ENCODE data around the gene PRKAG2.
"Not testable (repeated sequence)": the region's sequence is repeated elsewhere in the genome, so short reads cannot be mapped to it uniquely, and the experiment has no call there.

PRKAG2 gene

DNA sequence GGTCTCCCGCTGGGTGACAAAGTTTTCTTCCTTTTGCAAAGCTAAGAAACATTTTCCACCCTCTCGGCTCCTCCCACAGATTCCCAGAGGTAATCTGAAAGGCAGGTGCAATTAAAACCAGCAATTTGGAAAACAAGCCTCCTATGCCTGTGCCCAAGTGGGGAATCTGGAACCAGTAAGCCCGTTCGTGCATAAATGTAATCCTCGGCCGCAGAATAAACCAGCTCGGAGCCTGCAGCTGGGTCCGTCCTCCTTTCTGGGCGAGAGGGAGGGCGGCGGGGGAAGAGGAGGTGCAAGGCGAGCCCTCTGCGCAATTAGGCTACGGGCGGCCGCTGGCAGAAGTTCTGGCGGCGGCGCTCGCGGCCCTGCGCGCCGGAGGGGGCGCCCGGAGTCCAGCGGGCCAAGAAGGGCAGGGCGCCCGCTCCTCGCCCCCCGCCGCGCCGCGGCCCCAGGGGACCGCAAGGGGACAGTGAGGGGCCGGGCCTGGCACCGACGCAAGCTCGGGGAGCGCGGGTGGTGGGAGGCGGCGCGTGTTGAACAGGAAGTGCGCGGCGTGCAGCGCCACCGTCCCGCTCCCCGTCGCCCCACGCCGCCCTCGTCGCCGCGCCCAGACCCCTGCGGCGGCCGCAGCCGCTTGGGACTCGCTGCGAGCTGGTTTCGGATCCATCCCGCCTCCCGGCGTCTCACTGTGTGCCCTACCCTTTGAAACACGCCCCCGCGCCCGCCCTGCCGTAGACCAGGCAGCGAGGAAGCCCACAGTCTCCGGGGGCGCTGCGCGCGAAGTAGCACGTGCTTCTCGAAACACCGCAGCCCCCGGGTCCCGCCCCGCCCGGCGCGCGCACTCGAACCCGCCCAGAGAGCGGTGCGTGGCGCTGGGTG is at the start of gene PRKAG2:
Gene PRKAG2 (minus strand): TSS at position 217 of the 879 bp plus-strand sequence. CDS start 495 bp downstream, outside the sequence.
- intact Hi-C loops (cut with DNase I): loop anchor here (5.0 to 10.0 kb wide), 2 partner anchors 55 to 92 kb away; no protein-coding TSS in a partner anchor
- peak; percentile 38 to 89 (median 75) for DNase-seq

DNA sequence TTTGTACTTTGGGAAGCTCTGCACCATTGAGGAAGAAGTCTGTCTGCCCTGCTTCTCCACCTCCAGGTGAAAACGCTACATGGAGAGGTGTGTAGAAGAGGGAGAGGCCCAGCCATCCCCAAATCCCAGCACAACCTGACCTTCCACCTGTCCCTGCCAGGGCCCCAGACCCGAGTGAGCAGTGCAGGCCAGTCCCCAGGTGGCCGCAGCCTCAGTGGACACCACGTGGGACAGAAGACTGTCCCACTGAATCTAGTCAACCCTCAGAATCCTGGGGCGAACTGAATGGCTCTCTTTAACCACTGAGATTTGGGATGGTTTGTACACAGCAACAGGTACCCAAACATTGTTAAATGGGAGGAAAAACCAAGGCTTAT is 49.4 kb upstream of the PRKAG2 start:
- no peak for DNase-seq
- intact Hi-C loops (cut with DNase I): no loop called here

DNA sequence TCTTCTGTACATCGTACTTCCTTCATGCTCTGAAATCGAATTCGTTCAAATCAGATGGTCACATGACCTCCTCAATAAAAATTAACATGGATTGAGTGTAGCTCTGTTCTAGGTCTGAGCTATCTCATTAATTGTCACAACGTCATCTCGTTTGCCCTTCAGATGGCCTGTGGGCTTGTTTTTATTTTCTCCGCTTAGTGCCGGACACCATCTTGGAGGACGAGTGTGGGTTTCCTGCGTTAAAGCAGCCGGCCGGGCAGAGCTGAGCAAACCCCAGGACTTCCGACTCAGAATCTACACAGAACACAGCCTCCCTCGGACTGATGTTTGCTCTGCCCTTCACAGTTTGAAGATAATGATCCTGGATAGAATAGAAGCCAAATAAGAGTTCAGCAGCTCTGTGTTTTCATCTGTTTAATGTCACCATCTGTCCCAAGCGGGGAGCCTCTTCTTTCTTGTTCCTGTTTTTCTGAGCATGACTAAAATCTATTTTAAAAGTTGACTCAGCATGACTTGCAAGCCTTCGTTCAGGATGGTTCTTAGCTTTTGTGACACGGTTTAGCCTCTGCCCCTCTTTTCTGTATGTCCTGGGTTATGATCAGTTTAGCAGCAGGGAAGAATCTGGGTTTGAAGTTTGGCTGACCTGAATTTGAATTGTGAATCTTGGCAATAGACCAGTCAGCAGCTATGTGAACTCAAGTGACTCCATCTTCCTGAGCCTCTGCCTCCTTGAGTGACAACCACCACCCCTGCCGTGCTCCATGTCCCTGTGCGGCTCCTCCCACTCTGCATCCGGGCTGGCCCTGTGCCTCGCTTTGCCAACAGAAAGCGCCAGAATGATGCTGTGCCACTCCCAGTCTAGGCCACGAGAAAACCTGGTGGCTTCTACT is 48.8 kb upstream of the PRKAG2 start:
- intact Hi-C loops (cut with DNase I): no loop called here
- peak in 34 of 42 donors; percentile 19 to 77 (median 56) for DNase-seq

DNA sequence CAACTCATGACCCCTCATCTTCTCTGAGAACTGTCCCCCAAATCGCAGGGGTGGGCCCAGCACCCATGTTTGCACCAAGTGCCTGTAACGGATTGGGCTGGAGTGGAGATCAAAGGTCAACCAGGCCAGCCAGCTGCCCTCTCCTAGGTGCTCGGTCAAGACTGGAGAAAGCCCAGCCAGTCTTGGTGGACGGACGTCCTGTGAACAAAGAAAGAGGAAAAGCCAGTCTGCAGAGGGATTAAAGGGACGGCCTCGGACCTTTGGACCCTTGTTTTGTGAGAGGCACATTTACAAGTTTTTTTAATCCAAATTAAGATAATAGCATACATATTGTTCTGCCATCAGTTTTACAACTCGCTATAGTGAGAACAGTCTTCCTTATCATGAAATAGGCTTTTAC is 47.6 kb upstream of the PRKAG2 start:
- intact Hi-C loops (cut with DNase I): no loop called here
- DNase-seq: no peak

DNA sequence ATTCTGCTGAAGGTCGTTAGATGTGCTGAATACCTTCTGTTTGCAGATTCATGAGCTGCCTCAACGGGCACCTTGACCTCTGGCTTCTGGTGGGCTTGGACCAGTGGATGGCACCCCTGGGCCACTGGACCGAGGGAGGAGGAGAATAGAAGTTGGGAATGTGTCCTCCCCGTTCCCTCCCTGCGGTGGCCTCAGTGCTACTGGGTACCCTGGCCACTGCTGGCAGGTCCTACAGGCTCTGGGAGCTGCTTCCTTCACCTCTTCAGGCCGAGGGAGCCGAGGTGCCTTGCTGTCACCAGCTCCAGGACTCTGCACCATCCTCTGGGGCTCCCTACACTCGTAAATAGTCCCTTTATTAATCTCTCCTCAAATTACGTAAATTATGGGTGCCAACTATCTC is 47.1 kb upstream of the PRKAG2 start:
- intact Hi-C loops (cut with DNase I): no loop called here
- no peak for DNase-seq

DNA sequence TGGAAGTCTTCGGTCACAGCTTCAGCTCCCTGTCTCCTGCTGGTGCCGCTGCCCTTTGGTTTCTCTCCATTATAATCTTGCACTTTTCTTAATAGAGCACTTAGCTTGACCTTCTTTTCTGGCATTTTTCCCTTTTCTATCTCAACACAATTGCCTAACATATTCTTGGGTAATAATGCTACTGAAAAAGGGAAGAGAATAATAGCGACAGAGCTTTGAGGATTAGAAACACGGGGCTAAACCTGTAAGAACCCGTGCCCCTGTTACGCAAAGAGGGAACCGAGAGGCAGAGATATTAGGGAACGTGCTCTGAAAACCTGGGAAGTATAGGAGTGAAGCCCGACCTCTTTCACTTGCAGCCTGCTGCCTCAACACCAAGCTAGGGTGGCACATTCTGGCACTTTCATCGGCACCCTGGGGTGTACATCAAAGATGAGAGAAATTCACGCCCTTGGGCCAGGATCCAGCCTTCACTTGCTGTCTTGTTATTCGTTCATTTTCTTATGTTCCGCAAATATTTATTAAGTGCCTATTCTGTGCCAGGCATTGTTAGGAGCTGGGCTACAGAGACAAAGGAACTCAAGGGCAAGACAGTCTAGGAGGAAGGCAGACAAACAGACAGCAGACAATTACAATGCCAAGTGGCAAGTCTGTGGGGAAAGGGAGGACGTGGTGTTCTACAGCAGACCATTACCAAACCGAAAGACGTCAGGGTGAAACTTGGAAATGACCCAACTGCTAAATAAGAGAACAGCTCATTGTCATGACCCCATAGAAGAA is 46.4 kb upstream of the PRKAG2 start:
- DNase-seq: peak in 7 of 42 donors; percentile 14 to 62 (median 34)
- intact Hi-C loops (cut with DNase I): no loop called here

DNA sequence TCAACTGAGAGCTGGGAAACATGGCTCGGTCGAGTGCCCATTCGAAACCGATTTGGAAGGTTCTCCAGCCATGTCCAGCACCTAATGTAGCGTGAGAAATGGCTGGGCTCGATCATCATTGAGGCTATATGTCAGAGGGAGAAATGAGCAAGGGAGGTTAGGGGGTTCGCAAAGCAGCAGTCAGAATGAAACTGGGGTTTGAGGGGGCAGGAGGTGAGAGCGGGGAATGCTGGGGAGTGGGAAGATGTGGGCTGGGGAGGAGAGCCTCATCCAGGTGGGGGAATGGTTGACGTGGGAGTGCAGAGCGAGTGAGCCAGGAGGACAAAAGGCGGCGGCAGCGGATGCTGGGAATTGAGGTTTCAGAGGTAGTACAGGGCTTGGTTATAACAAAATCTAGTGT is 44.5 kb upstream of the PRKAG2 start:
- intact Hi-C loops (cut with DNase I): no loop called here
- DNase-seq: no peak

DNA sequence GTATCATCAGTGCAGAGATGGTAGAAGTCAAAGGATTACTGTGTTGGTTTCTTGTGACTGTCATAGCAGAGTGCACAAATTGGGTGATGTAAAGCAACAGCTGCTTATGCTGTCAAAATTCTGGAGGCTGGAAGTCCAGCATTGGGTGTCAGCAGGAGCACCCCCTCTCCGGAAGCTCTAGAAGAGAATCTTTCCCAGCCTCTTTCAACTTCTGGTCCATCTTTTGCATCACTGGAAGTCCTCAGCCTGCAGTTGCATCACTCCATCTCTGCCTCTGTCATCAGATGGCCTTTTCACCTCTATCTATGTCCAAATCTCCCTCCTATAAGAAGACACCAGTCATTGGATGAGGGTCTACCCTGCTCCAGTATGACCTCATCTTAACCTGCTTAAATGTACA is 43.6 kb upstream of the PRKAG2 start:
- no peak for DNase-seq

DNA sequence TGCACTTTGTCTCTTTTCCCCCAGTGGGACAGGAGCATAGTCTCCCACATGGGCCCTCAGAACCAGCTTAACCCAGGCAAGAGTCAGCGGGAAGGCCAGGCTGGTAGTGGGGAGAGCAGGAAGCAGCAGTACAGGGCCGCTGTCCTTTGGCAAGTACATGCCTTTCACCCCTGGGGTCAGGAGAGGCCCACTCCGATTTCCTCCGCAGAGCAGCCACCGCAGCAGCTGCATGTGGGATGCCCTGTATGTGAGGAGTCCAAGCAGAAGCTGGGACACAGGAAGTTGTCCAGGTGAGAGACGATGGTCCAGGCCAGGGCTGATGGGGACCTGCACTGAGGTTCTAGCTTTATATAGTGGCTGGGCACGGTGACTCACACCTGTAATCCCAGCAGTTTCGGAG is 42.7 kb upstream of the PRKAG2 start:
- intact Hi-C loops (cut with DNase I): no loop called here
- no peak for DNase-seq

More for the DNA sequence above, 43.6 kb upstream of the PRKAG2 start:
- intact Hi-C loops (cut with DNase I): no loop called here

DNA sequence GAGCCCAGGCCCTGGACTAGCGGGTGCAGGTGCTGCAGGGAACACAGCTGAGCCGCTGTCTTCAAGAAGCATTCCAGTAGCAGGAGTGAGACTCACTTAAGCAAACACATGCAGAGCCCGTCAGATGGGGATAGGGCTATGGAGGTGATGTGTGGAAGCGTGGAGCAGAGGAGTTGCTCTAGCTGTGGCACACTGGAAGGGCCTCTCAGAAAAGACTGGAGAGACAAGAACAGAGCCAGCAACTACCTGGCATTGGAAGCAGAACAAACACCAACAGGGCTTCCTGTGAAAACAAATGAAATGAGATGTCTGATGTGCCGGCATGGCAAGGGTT is 41.6 kb upstream of the PRKAG2 start:
- intact Hi-C loops (cut with DNase I): no loop called here
- peak in 1 of 42 donors; percentile 9 for DNase-seq

DNA sequence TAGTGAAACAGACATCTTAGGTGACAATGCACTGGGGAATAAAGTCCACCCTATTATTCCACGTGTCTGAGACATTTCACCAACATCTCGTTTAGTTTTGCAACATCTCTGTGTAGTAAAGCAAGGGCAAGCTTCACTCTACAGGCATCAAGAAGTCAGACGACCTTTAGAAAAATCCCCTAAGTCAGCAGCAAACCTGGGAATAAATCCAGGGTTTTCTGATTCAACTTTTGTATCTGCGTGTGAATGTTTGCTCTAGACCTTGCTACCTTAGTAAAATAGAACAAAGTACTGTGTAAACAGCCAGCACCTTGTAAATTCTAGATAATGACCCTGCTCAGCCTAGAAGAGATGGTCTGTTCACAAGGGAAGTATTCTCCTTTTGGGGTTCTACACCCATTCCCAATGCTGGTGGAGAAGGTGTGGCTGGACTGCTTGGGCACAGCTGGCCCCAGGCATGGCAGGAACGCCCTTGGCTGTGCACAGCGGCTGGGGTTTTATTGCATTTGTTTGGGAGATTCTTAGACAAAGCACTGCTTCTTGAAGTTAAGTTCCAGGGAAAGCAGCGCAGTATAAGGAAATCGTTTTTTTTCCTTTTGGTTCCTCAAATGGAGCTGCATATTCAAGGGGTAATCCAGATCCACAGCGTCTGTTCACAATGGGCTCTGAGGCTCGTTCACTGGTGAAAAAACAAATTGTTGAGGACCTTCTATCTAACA is 41.0 kb upstream of the PRKAG2 start:
- DNase-seq: no peak
- intact Hi-C loops (cut with DNase I): no loop called here

DNA sequence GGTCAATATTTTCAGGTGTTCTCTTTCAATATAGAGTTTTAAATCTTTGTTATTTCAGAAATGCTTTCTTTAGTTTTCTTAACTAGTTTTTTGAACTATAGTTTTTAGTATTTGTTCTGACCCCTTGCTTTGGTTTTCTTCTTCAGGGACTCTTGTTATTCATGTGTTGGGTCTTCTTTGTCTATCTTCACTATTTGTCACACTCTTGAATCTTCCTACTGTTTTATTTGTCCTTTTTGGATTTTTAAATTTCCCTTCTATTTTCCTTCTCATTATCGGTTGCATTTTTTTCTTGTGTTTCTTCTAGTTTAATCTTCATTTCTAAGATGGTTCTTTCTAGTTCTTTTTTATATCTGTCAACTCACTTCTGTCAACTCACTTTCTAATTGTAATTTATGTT is 37.1 kb upstream of the PRKAG2 start:
- intact Hi-C loops (cut with DNase I): no loop called here
- DNase-seq: no peak

DNA sequence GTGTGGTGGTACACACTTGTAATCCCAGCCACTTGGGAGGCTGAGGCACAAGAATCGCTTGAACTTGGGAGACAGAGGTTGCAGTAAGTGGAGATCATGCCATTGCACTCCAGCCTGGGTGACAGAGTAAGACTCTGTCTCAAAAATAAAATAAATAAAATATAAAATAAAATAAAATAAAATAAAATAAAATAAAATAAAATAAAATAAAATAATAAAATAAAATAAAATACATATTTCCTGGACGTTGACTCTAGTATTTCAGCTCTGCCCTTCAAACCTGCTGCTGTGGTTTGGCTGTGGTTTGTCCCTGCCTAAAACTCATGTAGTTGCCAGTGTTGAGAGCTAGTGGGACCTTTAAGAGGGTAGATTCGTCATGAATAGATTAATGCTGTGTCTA is 33.7 kb upstream of the PRKAG2 start:
- intact Hi-C loops (cut with DNase I): not testable (repeated sequence)
- DNase-seq: peak in 2 of 42 donors; percentile 12 to 33

DNA sequence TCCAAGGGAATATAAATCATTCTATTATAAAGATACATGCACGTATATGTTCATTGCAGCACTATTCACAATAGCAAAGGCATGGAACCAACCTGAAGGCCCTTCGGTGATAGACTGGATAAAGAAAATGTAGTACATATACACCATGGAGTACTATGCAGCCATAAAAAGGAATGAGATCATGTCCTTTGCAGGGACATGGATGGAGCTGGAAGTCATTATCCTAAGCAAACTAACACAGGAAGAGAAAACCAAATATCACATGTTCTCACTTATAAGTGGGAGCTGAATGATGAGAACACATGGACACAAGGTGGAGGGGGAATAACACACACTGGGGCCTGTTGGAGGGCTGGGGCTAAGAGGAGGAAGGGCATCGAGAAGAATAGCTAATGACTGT is 30.2 kb upstream of the PRKAG2 start:
- intact Hi-C loops (cut with DNase I): not testable (repeated sequence)
- peak in 1 of 42 donors; percentile 1 for DNase-seq

DNA sequence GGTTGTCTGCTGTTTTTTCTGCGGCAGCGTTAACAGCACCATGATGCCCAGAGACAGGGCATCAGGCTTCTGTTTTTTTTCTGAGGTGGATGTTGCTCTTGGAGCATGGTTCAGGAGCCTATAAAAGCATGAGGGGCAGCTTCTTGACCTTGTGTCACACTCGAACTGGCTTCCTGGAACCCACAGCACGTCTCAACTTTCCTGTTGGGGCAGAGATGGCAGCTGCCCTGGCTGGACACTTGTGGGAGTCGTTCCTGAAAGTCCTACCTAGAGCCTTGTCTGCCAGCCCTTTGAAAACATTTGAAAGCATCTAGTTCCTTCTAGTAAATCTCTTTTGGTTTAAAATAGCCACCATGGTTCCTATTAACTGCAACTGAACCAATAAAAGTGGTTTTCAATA is 28.9 kb upstream of the PRKAG2 start:
- intact Hi-C loops (cut with DNase I): no loop called here
- no peak for DNase-seq

DNA sequence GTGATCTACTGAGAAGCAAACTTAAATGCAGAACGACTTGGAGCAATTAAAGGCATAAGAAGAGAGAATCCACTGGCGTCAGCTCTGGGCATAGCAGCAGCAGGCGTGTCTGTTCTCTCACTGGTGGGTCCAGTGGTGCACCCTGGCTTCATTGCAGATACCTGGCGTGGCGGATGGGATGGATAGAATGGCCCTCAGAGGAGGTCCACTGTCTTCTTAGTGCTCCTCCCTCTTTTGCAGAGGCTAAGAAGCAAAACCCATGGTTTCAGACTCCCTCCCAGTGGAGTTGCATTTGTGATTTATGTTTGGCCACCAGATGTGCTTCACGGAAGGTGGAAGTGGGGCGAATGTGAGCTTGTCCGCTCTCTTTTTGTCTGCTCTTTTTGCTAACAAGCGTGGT is 28.4 kb upstream of the PRKAG2 start:
- peak in 1 of 42 donors; percentile 19 for DNase-seq
- intact Hi-C loops (cut with DNase I): no loop called here

DNA sequence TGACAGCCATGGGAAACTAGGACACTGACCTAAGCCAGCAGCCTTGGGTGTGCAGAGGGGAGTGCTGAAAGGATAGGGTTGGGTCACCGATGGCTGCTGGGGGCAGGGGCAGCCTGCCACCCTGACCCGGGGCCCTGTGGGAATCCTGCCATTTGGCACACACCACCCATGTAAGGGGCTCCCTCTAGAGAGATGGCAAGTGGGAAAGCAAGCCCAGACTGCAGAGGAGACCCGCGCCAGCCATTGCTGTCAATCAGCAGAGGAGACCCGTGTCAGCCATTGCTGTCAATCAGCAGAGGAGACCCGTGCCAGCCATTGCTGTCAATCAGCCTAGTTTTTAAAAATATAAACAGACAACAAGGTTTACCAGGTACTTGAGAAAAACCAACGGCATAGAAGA is 27.4 kb upstream of the PRKAG2 start:
- peak in 1 of 42 donors; percentile 32 for DNase-seq
- intact Hi-C loops (cut with DNase I): no loop called here

DNA sequence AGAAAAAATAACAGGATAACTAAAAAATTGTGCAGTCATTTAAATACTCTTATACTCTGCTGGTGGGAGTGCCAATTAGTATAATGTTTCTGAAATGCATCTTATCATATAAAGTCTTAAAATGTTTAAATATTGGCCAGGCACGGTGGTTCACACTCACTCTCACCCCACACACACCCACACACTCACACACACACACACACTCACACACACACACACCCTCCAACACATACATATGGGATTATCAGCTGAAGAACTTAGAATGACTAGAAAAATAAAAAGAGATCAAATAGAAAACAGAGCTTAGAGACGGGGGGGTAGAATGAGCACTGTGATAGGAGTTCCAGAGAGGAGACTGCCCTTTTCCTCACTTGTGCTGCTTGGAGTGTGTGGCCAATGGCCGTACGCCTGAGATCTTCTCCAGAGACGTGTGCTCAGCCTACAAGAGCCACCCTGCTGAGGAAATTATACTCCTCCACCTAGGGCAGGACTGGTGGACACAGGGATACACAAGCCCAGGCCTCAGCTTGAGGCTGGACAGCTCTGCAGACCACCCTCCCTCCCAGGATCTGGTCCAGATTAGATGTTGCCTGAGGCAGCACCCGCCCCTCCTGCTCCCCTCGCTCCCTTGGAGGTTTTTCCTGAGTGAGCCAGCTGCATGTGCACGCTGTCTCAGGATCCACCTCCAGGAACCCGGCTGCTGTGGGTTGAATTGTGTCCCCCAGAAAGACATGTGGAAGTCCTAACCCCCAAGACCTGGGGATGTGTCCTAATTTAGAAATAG is 26.5 kb upstream of the PRKAG2 start:
- intact Hi-C loops (cut with DNase I): no loop called here
- DNase-seq: peak in 1 of 42 donors; percentile 29
